Heart left ventricle (tissue), 13 donors: ENCODE data around the gene PPP1R1B.

Experiments used
- CTCF ChIP-seq, 12 donors: fragments of 200-600 bp; sonication (generic) in 4 of 12; IDR thresholded peaks; one replicate each; pipeline versions ENCODE4 v1.5.0 to v1.8.0; 2018 to 2022; ENCODE audit warnings: antibody characterized with exemption in 12 of 12, mild to moderate bottlenecking in 5 of 12
- POLR2A ChIP-seq, 2 donors: fragments of 450-650 bp; IDR thresholded peaks; one replicate each; pipeline ENCODE4 v1.6.1; 2017; ENCODE audit warnings: antibody characterized with exemption in 2 of 2, mild to moderate bottlenecking in 2 of 2, moderate library complexity in 2 of 2
- donor health status: ischemic (EF 13 %, LVEDD 7.1; RV severe dilation, severe dysfunction).
- donor health status: DM: no; HTN: yes; CAD: no.
- donor health status: DM: no; HTN: no; CAD: no.
- donor health status: ischemic (EF 25% LVEDD 6.9; RV normal size, moderate dysfunction).
- donor health status: ischemic (EF 25% LVEDD 5.7; RV mildly dilated, moderate dysfunction).
- donor health status: ischemic (EF 35%, LVEDD 5.7; RV mildly dilated, moderate dysfunction).
- donor health status: nonischemic (EF 11% LVEDD 7.7; RV severe dilation, severe dysfunction).
- donor health status: DM: yes; HTN: yes; CAD: no.
- donor health status: PGD.
- donor health status: ischemic (EF 29% LVEDD 5.4; RV normal size, mild dysfunction).
- donor health status: nonischemic (EF 23%, LVEDD 6.1; RV moderate dilation, normal function).

DNA sequence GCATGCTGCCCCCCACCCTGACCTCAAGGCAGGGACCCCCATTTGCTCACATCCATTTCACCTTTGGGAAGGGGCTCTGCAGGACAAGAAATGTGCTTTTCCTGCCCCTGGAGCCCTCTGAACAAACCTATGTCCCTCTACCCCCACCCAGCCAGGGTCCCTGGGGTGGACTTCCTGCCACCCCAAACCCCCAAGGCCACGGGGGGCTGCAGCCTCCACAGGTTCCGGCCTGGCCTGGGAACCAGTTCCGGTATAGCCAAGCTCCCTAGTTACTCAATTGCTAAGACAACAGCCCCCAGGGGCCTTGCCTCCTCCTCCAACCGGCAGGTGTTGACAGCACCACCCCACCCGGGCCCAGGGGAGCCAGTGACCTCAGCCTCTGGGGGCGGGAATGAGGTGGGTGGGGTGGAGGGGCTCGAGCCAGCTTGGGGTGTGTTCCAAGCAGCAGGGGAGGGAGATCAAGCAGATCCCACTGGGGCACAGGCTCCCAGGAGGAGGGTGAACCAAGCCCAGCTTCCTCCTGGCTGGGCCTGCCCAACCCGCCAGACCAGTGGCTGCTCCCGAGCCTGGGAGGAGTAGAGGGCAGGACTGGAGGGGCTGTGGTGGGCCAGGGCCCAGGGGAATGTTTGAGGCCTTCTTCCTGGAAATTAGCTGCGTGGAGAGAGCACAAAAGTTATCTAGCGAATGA, 48.1 kb downstream of the PPP1R1B start:
- no peak for TF ChIP-seq CTCF (IDR thresholded peaks at IDR 0.05)
- TF ChIP-seq POLR2A (IDR thresholded peaks at IDR 0.05), result no peak
